SH-SY5Y (cell line): Measurements from ENCODE around the gene MYL10.

Experiments used
- GATA2 ChIP-seq: IDR thresholded peaks from 2 replicates; pipeline ENCODE4 v1.6.1; 2011; ENCODE audit warnings: mild to moderate bottlenecking, low read depth, low read length
- GATA3 ChIP-seq: IDR thresholded peaks from 2 replicates; pipeline ENCODE4 v1.6.1; 2011; ENCODE audit warnings: low read depth, mild to moderate bottlenecking, low read length, moderate library complexity

DNA sequence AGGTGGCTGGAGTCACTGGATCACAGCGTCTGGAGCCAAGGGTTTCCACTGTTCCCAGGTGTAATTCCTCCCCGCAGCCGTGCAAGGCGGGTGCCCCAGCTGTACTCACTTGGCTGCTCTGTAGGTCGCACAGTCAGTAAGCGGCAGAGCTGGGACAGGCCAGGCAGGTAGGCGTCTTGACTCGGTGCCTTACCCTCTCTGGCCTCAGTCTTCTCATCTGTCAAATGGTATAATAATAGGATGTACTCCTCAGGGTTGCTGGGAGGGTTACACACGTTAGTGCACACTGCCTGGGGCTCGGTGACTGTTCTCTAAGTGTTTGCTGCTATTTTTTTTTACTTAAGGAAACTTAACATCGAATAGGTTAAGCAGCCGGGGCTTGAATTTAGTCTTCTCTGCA lies 27.0 kb downstream of the MYL10 start:
- no peak for TF ChIP-seq GATA2
- no peak for TF ChIP-seq GATA3
